Ramos (cell line): ENCODE measurements around the gene TMCC2.

ENCODE experiments used
- in situ Hi-C: fragments of 300-500 bp; cut with MboI; formaldehyde crosslinking; loops from one replicate; pipeline ENCODE4 v1.14.3; 2022; ENCODE audit warnings: low sequenced_read_pairs; ENCODE audit not compliant: unreplicated experiment

TMCC2 gene

GRCh38 chr1:205237526-205238484 is 10.1 kb downstream of the TMCC2 start:
- in situ Hi-C loops = no loop called here

DNA sequence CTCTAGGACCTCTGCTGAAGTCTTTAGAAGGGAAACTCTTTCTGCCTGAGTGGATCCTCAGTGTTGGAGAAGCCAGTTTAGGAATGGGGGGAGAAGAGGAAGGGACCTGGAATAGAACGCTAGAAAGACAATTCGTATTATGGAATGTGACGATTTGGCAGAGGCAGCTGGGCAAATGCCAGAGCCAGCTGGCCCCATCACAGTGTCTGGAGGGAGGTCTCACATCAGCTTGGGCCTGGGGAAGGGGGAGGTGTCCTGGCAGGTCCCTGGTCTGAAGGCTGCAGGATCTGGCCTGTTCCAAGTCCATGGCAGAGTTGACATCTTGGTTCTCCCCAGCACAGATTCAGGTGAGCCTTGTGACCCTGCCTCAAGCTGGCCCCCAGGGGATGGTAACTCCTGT is 11.3 kb downstream of the TMCC2 start:
- in situ Hi-C loops = no loop called here

DNA sequence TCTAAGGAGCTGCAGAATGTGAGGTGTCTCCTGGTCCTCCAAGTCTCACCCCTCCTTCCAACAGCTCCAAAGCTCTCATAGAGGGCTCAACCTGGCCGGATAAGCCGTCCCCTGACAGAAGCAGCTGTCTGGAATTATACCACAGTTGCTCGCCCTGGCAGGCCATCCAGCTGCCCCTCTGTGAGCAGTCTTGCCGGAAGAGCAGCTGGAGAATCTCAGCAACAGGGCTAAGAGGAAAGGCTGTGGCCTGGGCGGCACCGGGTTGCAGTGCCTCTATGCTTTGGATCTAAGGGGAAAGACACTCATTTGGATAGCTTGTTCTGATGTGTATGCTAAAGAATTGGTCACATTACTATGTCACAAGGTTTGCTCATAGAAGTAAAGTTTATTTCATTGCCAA is 12.4 kb downstream of the TMCC2 start:
- in situ Hi-C loops = no loop called here

DNA sequence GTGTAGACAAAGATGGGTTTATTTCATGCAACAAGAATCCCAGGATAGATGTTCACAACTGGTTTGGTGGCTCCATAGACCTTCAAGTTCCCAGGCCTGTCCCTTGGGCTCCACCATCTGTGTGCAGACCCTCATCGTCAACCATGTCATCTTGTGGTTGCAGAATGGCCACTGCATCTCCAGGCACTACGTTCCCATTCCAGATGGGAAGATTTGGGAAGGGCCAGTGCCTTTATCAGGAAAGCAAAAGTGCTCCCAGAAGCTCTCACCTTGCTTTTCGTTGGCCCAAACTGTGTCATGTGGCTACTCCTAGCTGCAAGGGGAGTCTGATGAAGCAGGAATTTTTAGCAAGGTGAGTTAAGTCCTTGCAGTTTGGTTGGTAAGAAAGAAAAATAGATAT is 12.8 kb downstream of the TMCC2 start:
- in situ Hi-C loops = no loop called here

GRCh38 chr1:205241366-205242030 is 13.8 kb downstream of the TMCC2 start:
- in situ Hi-C loops = no loop called here

- in situ Hi-C loops = no loop called here
Observed at GRCh38 chr1:205243350-205244191, 15.8 kb downstream of the TMCC2 start.

DNA sequence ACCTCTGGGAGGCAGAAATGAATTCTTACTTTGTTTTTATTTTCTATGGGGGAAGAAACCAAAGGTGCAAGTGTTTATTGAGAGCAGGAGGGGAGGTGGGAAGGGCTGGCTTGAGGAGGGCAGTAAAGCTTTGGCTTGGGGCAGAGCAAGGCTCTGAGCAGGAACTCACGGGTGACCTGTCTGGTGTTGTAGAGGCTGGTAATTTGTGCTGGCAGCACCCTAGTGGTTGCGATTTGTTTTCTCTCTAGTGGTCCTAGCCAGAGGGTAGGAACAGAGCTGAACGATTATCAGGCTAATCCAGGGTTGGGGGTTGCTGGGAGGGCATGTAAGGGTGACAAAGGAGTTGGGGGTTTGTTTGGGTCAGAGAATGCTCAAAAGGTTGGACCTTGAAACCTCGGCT is 16.6 kb downstream of the TMCC2 start:
- in situ Hi-C loops = no loop called here

GRCh38 chr1:205245096-205245495 is 17.4 kb downstream of the TMCC2 start:
- in situ Hi-C loops = no loop called here

- in situ Hi-C loops = no loop called here
Observed at GRCh38 chr1:205246351-205247119, 18.8 kb downstream of the TMCC2 start.

- in situ Hi-C loops = no loop called here
Observed at GRCh38 chr1:205247130-205247921, 19.6 kb downstream of the TMCC2 start.

GRCh38 chr1:205248793-205249601 is 21.3 kb downstream of the TMCC2 start:
- in situ Hi-C loops = no loop called here

DNA sequence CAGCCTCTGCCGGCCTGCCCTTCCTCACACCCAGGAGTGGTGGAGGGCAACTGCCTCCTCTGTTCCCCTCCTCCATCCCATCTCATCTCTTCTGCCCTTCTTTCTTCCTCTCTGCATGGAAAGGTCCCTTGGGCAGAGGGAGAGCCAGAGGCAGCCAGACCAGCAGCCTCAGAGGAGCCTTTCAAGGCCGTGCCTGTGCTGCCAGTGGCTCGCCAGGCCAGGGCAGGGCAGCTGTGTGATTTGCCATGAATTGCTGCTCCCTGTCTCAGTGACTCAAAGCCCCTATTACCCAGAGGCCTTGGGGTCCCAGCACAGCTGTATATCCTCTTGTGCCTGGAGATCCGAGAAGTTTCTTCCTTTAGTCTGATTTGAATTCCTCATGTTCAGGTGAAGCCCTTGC is 21.9 kb downstream of the TMCC2 start:
- in situ Hi-C loops = no loop called here

- in situ Hi-C loops = no loop called here
Observed at GRCh38 chr1:205250699-205251098, 23.0 kb downstream of the TMCC2 start.

DNA sequence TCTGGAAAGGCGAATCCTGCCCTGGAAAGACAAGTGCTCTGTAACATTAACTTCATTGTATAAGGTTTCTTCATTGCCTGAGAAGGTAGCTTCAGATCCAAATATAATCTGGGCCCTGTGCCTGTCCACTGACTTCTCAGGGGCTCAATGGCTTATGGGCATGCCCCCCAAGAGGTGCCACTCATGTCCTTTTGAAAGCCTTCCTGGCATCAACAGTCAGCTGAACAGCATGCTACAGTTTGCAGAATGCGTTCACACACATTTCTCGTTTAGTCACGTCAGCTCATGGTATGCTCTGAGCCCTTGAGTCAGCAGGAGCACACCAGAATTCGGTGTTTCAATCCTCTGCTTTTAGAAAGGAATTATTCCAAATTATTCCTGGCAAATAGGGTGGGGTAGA is 23.8 kb downstream of the TMCC2 start:
- in situ Hi-C loops = no loop called here

GRCh38 chr1:205255941-205256780 is 28.4 kb downstream of the TMCC2 start:
- in situ Hi-C loops = loop anchor here (5.0 kb wide), 1 partner anchor 279 kb away; no protein-coding TSS in a partner anchor

DNA sequence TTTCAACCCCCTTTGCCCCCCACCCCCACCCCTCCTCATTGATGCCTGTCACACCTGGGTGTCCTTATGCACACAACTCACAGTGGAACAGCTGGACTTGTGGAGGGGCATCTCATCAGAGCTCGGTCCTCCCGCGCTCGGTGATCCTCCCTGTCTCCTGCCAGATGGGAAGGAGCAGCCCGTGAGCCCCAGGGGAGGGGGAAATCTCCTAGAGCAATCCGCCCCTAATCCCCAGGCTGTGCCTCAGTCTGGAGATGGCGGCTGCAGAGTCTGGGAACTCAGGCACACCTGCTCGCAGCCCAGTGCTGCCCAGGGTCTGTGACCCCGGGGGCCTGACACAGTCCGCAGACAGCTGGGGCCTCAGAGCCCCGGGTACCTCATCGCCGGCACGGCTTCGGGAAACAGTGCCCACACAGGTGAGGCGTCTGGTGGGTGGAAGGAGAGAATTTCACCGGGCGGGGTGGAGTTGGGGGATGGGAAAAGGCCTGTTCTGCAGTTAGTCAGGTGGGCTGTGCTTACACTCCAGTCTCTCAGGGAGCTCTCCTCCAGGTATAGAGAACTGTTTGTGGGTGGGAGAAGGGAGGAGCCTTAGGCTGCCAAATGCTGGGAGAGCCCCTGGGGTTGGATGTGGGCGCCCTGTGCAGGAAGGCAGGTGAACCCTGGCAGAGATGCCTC is 29.3 kb downstream of the TMCC2 start:
- in situ Hi-C loops = loop anchor here (5.0 kb wide), 1 partner anchor 280 kb away; no protein-coding TSS in a partner anchor

GRCh38 chr1:205257735-205258134 is 30.0 kb downstream of the TMCC2 start:
- in situ Hi-C loops = loop anchor here (5.0 kb wide), 1 partner anchor 280 kb away; no protein-coding TSS in a partner anchor
